Keratinocyte (primary cell): ENCODE results near the gene MAP3K9. TPM values are rescaled to one million over a fixed set of nuclear protein-coding genes. Genes with fewer than 3 reads are reported as not detected.

Experiments used
- DNase-seq: peaks from one replicate; pipeline ENCODE4 v3.0.0-alpha.2; 2011; ENCODE audit warnings: low read depth, missing footprints, low spot score
- FAIRE-seq: peaks from 2 replicates; lab custom pipeline; 2011; peaks lifted over from hg19 to GRCh38; lab: Jason Lieb, UNC
- H2AFZ ChIP-seq: 2 replicates; pipeline ENCODE4 v1.6.0; 2012; ENCODE audit warnings: low read length, control low read depth, inconsistent platforms; ENCODE audit not compliant: control insufficient read depth
- H3K27ac ChIP-seq: 2 replicates; pipeline ENCODE4 v1.5.1; 2011; ENCODE audit warnings: low read length; ENCODE audit not compliant: control insufficient read depth, insufficient read depth
- H3K27me3 ChIP-seq: 3 replicates; pipeline ENCODE4 v1.6.0; 2011; ENCODE audit warnings: low read length; ENCODE audit not compliant: control insufficient read depth, insufficient read depth; ENCODE audit errors: extremely low read depth
- H3K36me3 ChIP-seq, 2 experiments: 2 replicates in 1 of 2; 3 replicates in 1 of 2; pipeline ENCODE4 v1.5.1; 2011; ENCODE audit warnings: low read length in 2 of 2, mild to moderate bottlenecking in 1 of 2; ENCODE audit not compliant: control insufficient read depth in 2 of 2, insufficient read depth in 2 of 2; ENCODE audit errors: extremely low read depth in 1 of 2
- H3K4me1 ChIP-seq: 3 replicates; pipeline ENCODE4 v1.5.1; 2011; ENCODE audit warnings: low read length; ENCODE audit not compliant: control insufficient read depth, insufficient read depth; ENCODE audit errors: extremely low read depth
- H3K4me2 ChIP-seq: 3 replicates; pipeline ENCODE4 v1.6.0; 2011; ENCODE audit warnings: low read depth, low read length; ENCODE audit not compliant: control insufficient read depth, insufficient read depth; ENCODE audit errors: extremely low read depth
- H3K4me3 ChIP-seq, 3 experiments: fragments of 200-600 bp in 1 of 3; sonication (generic) in 1 of 3; 2 replicates in 2 of 3; 3 replicates in 1 of 3; pipeline ENCODE4 v1.5.1; 2011 to 2016; ENCODE audit warnings: low read length in 3 of 3, mild to moderate bottlenecking in 3 of 3, control low read depth in 2 of 3, inconsistent platforms in 1 of 3, low read depth in 1 of 3, mixed read lengths in 1 of 3, mixed run types in 1 of 3, moderate library complexity in 1 of 3; ENCODE audit not compliant: control insufficient read depth in 2 of 3, insufficient read depth in 2 of 3; ENCODE audit errors: extremely low read depth in 1 of 3
- H3K79me2 ChIP-seq: 2 replicates; pipeline ENCODE4 v1.6.0; 2012; ENCODE audit warnings: low read length; ENCODE audit not compliant: control insufficient read depth, insufficient read depth
- H3K9ac ChIP-seq: 3 replicates; pipeline ENCODE4 v1.6.0; 2011; ENCODE audit warnings: low read length; ENCODE audit not compliant: control insufficient read depth, insufficient read depth; ENCODE audit errors: extremely low read depth
- H3K9me1 ChIP-seq: 3 replicates; pipeline ENCODE4 v1.6.0; 2011; ENCODE audit warnings: low read length; ENCODE audit not compliant: control insufficient read depth, insufficient read depth; ENCODE audit errors: extremely low read depth
- H3K9me3 ChIP-seq: 2 replicates; pipeline ENCODE4 v1.5.1; 2012; ENCODE audit warnings: low read depth, low read length; ENCODE audit not compliant: control insufficient read depth
- H4K20me1 ChIP-seq: 3 replicates; pipeline ENCODE4 v1.6.0; 2011; ENCODE audit warnings: low read length; ENCODE audit not compliant: control insufficient read depth, insufficient read depth; ENCODE audit errors: extremely low read depth
- CTCF ChIP-seq, 3 experiments: IDR thresholded peaks in 1 of 3; conservative IDR thresholded peaks in 1 of 3; optimal IDR thresholded peaks in 1 of 3; 2 replicates in 2 of 3; 3 replicates in 1 of 3; pipeline versions ENCODE3 to v1.5.1; 2011; ENCODE audit warnings: low read length in 3 of 3, mild to moderate bottlenecking in 3 of 3, moderate library complexity in 2 of 3, control low read depth in 1 of 3, inconsistent platforms in 1 of 3; ENCODE audit not compliant: insufficient read depth in 2 of 3; ENCODE audit errors: extremely low read depth in 1 of 3
- EZH2 ChIP-seq: IDR thresholded peaks from one replicate; pipeline ENCODE4 v1.6.1; 2012; ENCODE audit warnings: inconsistent platforms, mild to moderate bottlenecking, low read length, moderate library complexity
- dilution Hi-C: fragments of 300-500 bp; cut with MboI; formaldehyde crosslinking; loops from one replicate; pipeline ENCODE4 v1.7.0; 2020; ENCODE audit warnings: low sequenced_read_pairs; ENCODE audit not compliant: extremely low pct_ligation_motif_present
- polyA plus RNA-seq, 5 experiments: library from polyadenylated mRNA; depleted of rRNA in 3 of 5; stranded (reverse) in 3 of 5; stranded (forward) in 1 of 5; unstranded in 1 of 5; fragments of >200 nt; gene quantifications; 1 replicate in 1 of 5; 2 replicates in 3 of 5; 3 replicates in 1 of 5; pipeline versions ENCODE4 v1.2.1 to v1.2.3, GENCODE V29; 2011 to 2012; ENCODE audit warnings: missing spikeins in 2 of 5, low read depth in 1 of 5, low replicate concordance in 1 of 5

The MAP3K9 gene
- polyA plus RNA-seq, 1 donor (not counting 4 experiments of a cell fraction or from before 2014, with no cell fraction given), result 7.2 TPM

GRCh38 chr14:70701610-70702009 is 107.7 kb downstream of the MAP3K9 start:
- Histone ChIP-seq H3K9me3 (no peaks in the 10 kb centered on the region), H3K27me3 (no peaks in the 10 kb centered on the region), H3K4me1 (peaks cover 13% of the 10 kb centered on the region), H3K4me3 (no peak overlapping the region), H3K27ac (no peak overlapping the region), H3K36me3 (no peaks in the 10 kb centered on the region), H2AFZ (no peak overlapping the region), H3K79me2 (no peaks in the 10 kb centered on the region), H3K9me1 (no peaks in the 10 kb centered on the region), H4K20me1 (no peaks in the 10 kb centered on the region), H3K4me2 (no peak overlapping the region), H3K9ac (no peak overlapping the region)
- TF ChIP-seq EZH2 (no peak), CTCF (optimal IDR thresholded peaks at IDR 0.05 in 1 of 3, IDR thresholded peaks at IDR 0.05 in 1 of 3, conservative IDR thresholded peaks at IDR 0.05 in 1 of 3; ENCODE audit: extremely low read depth in 1 of 3, insufficient read depth in 2 of 3, low read length in 3 of 3) (no peak)
- dilution Hi-C loops, result no loop called here
- DNase-seq, result no peak
- no peak for FAIRE-seq

- H3K9ac ChIP-seq, result no peak overlapping the region
- no peaks in the 10 kb centered on the region for H3K36me3 ChIP-seq
- H3K27me3 ChIP-seq, result no peaks in the 10 kb centered on the region
- no peak overlapping the region for H3K4me3 ChIP-seq
- no peak for TF ChIP-seq EZH2
- TF ChIP-seq CTCF (optimal IDR thresholded peaks at IDR 0.05 in 1 of 3, IDR thresholded peaks at IDR 0.05 in 1 of 3, conservative IDR thresholded peaks at IDR 0.05 in 1 of 3; ENCODE audit: extremely low read depth in 1 of 3, insufficient read depth in 2 of 3, low read length in 3 of 3), result no peak
- no peak overlapping the region for H3K27ac ChIP-seq
- no peak overlapping the region for H3K4me2 ChIP-seq
- FAIRE-seq (no peak), DNase-seq (no peak)
- dilution Hi-C loops, result no loop called here
- H3K79me2 ChIP-seq, result no peaks in the 10 kb centered on the region
- H3K9me3 ChIP-seq, result no peaks in the 10 kb centered on the region
- peaks cover 13% of the 10 kb centered on the region for H3K4me1 ChIP-seq
- H2AFZ ChIP-seq, result no peak overlapping the region
- H4K20me1 ChIP-seq, result no peaks in the 10 kb centered on the region
- no peaks in the 10 kb centered on the region for H3K9me1 ChIP-seq
Measured at GRCh38 chr14:70700955-70701585, 108.2 kb downstream of the MAP3K9 start.
